HG03175 (cell line): ENCODE data around the gene PIGC.

ENCODE experiments used
- ATAC-seq: cut with Tn5 transposase; IDR thresholded peaks from one replicate; pipeline ENCODE4 v1.9.1; 2021; ENCODE audit warnings: mild to moderate bottlenecking, moderate library complexity; ENCODE audit not compliant: unreplicated experiment

Gene PIGC

GRCh38 chr1:172431721-172432192 lies 12.1 kb downstream of the PIGC start:
- no peak for ATAC-seq

GRCh38 chr1:172431204-172431603 lies 12.7 kb downstream of the PIGC start:
- no peak for ATAC-seq

DNA sequence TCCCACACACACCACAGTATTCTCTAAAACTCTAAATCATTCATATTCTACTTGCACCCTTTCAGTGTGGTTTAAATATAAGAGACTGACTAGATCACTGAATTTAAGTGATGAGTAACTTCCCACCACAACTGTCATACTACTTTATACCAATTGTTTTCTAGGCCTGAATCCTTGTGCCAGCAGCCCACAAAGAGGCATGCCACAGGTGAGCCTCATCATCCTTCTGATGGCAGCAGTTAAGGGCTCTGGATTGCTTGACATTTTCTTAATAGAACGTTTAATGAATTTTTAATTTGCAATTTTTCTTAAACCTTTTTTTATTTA lies 13.8 kb downstream of the PIGC start:
- ATAC-seq: no peak

DNA sequence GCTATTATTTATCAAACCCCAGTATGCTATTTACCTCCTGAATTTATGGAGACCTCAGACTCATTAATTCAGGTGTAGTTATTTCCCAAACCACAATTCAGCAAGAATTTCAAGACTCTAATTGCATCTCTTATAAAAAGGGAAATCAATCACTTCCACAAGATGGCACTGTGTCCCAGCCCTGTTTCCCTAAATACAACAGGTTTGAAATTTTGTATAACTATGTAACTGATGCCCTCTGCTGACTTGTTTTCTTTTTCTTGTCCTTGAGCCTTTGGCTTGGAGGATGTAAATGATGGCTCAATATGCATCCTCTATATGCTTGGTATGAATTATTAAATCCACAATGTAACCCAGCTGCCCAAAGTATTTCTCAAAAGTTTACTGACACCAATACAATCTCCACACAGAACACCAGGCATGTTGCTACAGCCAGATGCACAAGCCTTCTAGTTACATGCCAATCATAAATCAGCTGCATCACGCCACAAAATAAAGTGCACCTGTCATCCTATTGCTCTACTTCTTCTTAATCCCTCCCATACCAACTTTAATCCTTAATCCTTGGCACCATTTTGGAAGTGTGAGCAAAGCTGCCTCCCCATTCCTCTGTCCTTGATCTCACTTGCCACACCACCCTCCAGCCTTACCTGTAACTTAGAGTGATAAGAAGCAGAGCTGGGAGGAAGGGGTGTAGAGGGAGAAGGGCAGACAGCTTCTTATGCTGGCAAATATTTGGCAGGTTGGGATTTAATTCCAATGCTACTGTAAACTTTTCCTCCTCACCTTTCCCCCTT lies 14.3 kb downstream of the PIGC start:
- no peak for ATAC-seq

DNA sequence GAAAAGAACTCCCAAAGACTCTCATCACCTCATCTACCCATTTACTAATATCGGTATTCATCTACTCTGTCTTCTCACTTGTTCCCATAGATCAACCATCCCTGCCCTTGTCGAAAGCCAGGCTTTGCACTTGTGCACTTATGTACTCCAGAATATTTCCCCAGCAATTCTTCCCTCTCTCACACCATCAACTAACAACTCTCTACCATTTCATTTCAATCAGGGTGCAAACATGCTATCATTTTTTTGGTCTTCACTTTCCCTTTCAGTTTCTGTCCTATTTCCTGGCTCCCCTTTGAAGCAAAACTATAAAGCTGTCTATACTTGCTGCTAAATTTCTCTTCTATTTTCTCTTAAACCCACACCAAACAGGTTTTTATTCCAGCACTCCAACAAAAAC lies 16.7 kb downstream of the PIGC start:
- ATAC-seq: no peak

- no peak for ATAC-seq
These were observed 18.5 kb downstream of the PIGC start for GRCh38 chr1:172425339-172425738.

DNA sequence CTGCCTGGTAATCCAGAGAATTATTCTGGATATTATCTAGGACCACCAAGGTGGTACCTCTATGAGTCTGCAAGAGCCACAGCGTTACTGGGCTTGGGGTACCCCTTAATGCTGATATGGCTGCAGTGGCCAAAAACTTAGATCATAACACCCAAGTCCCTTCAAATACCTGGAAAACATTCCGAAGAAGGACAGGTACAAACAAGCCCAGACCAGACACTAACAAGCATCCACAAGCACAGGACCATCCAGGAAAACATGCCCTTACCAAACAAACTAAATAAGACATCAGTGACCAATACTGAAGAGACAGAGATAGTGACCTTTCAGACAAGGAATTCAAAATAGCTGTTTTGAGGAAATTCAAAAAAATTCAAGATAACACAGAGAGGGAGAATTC lies 20.5 kb downstream of the PIGC start:
- ATAC-seq: no peak

DNA sequence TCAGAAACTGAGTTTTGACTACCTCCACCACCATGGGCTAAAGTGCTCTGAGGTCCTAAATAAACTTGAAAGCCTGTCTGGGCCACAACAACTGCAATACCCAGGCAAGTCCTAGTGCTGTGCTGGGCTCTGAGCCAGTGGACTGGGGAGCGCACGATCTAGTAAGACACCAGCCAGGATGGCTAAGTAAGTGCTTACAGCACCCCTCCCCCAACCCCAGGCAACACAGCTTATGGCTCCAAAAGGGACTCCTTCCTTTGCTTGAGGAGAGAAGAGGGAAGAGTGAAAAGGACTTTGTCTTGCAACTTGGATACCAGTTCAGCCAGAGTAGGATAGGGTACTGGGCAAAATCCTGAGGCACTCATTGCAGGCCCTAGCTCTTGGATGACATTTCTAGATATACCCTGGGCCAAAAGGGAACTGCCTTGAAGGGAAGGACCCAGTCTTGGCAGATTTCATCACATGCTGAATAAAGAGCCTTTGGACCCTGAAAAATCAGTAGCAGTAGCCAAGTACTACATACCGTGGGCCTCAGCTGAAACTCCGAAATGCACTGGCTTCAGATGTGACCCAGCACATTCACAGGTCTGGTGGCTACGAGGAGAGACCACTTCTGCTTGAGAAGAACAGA lies 21.8 kb downstream of the PIGC start:
- ATAC-seq: no peak

GRCh38 chr1:172420385-172420784 lies 23.5 kb downstream of the PIGC start, which contains the start of gene C1orf105:
Gene C1orf105, plus strand, starts transcription at chr1:172420685. Its CDS starts 201 bp downstream, at chr1:172420886.
- ATAC-seq: no peak

DNA sequence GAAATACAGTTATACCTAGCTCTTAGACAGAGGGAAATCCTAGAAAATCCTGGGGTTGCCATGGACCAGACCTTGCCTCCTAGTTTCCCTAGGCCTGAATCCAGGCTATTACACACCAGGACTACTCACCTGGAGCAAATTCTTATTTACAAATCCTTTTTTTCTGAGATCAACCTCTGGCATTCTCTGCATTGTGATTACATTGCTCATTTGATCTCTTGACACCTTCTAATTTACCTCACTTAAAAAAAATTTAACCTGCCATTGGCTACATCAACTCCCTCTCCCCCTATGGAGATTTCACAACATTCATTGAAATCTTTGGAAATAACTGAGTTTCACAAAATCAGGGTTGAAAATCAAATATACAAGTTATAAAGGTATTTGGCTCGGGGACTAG lies 26.3 kb downstream of the PIGC start:
- no peak for ATAC-seq

DNA sequence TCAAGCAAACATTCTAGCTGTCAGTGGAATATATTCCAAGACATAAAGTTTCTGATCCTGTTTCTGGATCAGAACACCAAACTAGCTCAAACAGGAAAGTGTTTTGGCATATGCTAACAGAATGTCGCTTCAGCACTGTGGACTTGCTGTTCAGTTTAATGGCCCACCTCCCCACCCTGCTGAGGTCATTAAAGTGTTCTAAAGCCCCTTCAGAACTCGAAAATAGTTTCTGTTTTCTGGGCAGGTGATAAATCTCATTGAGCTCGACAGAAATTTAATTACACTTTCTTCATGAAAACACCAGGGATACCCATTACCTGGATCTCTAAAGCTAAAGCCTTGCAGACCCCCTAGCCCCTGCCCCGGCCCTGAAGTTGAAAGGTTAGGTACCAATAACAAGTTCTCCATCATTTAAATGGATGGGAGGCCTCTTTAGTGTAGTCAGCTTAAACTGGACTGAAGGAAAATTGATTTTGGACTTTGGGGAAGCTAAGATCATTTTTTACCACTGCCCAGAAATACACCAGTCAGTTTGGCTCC lies 27.3 kb downstream of the PIGC start:
- ATAC-seq: no peak

- no peak for ATAC-seq
These were observed 29.5 kb downstream of the PIGC start for GRCh38 chr1:172414331-172414730.

DNA sequence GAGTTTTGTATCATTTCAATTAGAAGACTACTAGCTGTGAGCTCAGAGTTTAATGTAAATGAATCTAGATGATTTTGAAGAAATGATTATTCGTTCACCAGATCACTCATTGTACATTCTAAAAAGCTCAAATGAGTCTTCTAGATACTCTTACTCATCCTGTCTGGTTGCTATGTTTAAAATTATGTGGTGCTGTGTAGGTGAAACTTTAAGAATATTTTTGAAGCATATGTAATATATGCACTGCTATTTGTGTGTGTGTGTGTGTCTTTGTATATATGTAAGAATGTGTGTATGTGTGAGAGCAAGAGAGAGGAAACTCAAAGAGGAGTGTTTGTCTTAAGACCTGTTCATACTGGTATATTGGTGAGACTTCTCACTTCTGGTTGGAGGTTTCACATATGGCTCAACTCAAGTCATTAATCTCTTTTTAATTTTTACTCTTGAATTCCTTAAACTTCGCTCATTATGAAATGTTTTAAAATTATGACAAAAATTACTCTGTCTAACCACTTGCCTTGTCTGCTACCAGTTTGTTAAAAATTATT lies 32.0 kb downstream of the PIGC start:
- ATAC-seq: no peak

DNA sequence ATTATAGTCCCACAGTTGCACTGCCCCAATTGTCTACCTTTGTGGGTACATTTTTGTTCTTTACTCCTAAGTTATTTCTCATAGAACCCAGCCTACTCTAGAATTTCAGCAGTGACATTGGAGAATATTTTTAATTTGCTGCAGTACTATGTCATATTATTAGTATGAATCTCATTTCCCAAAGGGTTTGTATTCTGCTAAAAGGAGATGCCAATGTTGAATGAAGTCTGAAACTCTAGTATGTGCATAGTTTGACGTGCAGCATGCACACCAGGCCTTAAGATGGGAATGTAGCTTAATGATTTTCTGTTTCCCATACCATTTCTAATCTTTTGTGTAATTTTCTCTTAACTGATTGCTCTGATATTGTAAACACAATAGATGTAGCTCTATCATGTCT lies 33.8 kb downstream of the PIGC start:
- no peak for ATAC-seq

- ATAC-seq: no peak
These were observed 34.9 kb downstream of the PIGC start for GRCh38 chr1:172408958-172409357.

DNA sequence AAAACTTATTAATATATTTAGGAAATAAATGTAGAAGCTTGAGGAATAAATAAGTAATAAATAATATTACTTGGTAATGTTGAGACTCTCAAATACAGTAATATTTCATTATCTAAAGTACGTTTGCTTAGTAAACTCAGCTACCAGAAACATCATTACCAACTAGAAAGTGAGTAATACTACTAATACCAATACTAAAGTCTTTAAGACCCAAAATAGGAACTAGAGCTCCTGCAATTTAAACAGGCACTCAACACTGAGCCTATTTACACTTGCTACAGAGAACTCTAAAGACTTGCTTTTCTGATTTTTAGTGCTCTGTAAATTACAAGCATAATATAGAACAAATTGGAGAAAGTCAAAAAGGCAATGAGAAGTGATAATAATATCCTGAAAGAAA lies 36.9 kb downstream of the PIGC start:
- ATAC-seq: no peak

DNA sequence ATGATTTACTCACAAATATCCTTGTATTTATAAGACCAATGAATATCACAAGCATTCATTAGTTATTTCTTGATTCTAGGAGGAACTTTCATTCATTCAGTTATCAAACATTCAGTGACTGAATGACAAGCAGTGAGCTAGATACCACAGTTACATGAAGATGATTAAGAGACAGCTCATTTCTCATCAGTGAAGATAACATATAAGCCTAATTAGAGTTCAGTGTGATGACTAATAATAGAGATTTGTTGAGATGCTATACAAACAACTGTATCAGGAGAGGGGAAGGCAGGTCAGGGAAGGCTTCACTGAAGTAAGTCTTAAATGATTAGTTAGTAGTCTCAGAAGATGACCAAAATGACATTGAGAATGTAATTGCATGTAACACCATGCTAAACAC lies 38.0 kb downstream of the PIGC start:
- no peak for ATAC-seq

DNA sequence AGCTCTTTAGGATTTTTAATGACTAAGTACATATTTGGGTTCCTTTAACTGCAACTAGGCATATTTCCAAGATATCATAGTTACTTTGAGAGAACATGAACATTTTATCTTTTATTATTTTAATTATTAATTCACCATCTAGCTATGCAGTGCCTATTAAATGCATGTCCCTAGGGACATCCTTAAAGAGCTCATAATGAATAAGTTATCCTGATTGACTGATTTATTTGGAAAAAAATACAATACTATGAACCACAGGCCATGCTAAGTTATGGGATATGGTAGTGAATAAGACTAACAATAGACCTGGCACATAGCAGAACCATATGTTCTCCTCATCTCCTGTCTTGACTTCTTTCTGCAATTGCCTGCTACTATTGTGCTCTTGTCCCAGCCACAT lies 39.7 kb downstream of the PIGC start:
- ATAC-seq: no peak

- no peak for ATAC-seq
These were observed 40.8 kb downstream of the PIGC start for GRCh38 chr1:172402878-172403569.

GRCh38 chr1:172401892-172402291 lies 42.0 kb downstream of the PIGC start:
- no peak for ATAC-seq

DNA sequence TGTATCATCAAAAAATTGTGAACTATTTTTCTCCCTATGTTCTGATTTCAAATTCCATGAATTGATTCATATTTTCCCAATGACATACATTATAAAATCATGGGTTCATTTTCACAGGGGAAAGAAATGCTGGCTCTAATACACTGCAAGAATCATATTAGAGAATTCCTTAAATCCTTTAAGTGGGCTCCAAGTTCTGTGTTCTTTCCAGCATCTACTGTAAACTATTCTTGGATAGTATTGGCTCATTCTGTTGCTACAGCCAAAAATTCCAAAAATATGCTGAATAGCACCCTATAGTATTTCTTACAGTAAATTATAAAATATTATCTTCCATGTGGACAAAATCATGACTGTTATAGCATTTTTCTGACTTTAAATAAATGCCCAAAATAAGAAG lies 42.4 kb downstream of the PIGC start:
- no peak for ATAC-seq
